HG03039 (cell line): Measurements from ENCODE around the gene WDR93.

ENCODE experiments used
- ATAC-seq: cut with Tn5 transposase; IDR thresholded peaks from one replicate; pipeline ENCODE4 v1.9.1; 2021; ENCODE audit warnings: mild to moderate bottlenecking, moderate library complexity; ENCODE audit not compliant: unreplicated experiment

WDR93 gene

DNA sequence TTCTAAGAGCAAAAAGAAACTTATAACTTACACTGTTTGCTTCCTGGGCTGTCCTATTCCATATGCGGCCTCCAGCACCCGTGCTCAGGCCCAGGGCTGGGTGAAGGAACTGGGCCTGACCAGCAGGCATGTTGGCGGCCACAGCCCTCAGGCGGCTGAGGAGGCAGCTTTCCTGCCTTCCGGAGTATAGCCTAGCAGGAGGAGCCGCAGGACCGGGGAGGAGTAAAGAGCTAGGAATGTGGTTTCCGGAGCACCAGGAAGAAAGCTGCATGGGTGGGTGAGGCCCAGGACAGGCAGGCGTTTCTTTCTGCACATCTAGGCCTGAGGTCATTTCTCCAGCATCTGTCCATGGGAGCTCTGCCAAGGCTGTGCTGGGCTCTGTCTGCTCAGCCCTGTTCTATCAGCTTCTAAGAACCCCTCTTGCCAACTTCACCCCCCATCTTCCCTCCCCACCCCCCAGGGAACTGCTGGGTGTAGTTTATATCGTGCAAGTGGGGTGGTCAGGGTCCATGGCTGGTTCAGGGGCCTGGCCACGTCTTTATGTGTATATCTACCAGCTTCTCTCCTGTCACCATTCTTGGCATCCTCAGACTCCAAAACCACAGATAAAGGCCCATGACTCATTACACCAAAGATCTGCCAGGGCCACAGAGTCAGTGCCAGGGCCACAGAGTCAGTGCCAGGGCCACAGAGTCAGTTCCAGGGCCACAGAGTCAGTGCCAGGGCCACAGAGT, 27.6 kb upstream of the WDR93 start:
- ATAC-seq, result no peak

- ATAC-seq, result no peak
Observed at GRCh38 chr15:89664441-89665350, 25.9 kb upstream of the WDR93 start.

DNA sequence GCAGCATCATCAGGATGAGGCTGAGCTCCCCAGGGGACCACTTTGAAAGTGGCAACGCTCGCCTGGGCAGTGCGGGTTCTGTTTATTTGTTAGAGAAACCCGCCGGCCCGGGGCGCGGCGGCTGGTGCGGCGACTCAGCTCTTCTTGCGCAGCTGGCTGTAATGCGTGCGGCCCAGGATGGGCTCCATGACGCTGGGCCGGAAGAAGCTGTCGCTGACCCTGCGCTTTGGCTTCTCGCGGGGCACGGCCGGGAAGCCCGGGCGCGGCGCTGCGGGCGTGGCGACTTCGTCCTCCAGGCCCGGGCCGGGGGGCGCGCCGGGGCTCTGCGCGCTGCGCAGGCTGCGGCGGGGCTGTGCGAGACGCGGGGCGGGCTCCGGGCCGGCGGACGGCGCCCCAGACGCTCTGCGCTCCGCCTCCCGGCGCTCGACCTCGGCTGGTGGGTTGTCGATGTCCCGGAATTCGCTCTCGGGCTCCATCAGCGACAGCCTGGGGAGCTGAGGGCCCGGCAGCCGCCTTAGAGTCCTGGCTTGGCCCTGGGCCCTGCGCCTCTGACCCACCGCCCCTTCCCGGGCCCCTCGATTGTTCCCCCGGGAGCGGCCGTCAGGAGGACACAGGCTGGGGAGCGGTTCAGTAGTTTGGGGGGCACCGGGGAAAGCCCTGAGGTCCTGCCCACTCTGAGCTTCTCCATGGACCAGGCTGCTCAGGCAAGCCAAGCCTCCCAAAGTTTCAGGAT, 25.0 kb upstream of the WDR93 start:
- ATAC-seq, result no peak

DNA sequence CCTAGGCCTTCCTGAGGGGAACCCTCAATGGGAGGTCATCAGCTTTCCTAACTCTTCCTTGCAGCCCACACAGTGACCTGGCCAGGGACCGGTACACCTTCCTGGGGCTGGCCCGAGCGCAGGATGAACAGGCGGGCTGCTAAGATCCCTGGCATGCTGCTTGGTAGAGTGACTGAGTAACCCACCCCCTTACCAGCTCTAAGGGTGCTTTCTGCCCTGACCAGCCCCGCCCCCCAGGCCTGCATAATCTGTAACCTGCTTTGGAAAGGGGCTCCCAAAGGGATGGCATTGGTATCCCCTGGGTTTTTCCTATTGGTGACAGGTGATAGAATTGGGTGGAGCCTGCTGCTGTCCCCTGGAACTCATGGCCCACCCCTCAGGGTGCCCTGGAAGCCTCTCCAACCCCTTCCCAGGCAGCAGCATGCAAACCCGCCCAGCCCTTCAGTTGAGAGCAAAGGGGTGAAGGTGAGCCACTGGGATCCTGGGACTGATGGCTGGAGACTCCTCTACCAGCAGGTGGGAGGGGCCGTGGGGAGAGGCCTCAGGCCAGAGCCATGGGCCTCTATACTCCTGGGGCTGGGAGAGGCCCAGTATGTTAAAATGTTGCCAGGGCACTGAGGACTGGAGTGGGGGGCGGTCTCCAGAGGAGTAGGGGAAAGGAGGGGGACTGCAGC, 24.3 kb upstream of the WDR93 start:
- ATAC-seq, result no peak

DNA sequence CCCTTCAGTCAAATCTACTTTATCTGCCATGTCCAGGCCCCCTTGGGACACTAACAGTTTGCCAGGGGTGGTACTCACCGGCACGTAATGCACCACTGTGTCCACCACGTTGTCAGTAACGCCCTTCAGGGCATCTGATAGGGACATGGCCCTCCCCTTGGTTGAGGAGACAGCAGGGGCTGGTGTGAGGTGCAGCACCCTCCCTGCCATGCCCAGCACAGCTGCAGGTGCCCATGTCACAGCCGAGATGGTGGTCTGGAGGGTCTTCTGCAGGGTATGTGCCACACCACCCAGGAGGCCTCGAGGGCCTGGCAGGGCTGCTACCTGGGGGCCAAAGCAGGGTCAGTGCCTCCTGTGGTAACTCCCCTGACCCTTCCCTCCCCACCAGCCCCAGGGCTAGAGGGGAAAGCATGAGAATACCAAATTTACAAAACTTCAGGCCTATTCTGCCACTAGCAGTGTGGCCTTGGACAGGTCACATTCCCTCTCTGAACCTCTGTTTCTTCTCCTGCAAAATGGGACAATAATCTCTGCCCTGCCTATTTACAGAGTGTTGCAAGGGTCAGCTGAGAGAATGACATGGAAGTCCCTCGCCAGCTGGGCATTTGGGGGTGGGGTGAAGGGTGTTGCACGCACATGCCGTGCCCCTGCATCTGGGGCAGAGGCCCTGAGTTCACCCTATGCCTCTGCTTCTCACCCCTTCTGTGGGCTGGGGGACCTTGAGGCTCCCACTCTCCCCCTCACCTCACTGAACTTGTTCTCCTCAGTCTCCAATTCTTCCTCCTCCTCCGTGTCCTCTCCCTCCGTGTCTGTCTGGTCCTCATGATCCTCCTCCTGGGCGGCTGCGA, 23.5 kb upstream of the WDR93 start:
- ATAC-seq, result no peak

DNA sequence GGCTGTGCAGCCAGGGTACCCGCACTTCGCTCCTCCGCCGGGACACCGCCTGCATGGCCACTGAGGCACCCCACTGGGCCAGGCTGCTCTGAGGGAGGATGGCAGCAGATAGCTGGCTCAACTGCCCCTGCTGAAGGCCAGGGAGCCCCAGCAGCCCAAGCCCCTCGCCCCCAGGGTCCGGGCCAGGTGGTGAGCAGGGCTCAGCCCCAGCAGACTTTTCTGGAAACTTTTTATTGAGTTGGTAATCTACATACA, 23.0 kb upstream of the WDR93 start:
- no peak for ATAC-seq

DNA sequence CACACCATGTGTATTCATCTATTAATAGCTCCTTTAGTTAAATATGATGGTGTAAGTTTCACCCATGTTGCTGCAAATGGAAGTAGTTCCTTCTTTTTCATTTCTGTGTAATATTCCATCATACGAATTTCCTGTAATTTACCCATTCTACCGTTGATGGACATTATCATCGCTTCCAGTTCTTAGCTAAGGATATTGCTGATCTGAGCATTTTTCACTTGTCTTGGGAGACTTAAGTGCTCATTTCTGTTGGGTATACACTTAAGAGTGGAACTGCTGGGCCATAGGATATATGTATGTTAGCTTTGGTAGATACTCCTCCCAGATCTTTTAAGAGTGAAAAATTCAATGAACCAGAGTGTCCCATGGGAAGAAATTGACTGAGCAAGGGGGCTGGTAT, 22.4 kb upstream of the WDR93 start:
- ATAC-seq, result no peak

DNA sequence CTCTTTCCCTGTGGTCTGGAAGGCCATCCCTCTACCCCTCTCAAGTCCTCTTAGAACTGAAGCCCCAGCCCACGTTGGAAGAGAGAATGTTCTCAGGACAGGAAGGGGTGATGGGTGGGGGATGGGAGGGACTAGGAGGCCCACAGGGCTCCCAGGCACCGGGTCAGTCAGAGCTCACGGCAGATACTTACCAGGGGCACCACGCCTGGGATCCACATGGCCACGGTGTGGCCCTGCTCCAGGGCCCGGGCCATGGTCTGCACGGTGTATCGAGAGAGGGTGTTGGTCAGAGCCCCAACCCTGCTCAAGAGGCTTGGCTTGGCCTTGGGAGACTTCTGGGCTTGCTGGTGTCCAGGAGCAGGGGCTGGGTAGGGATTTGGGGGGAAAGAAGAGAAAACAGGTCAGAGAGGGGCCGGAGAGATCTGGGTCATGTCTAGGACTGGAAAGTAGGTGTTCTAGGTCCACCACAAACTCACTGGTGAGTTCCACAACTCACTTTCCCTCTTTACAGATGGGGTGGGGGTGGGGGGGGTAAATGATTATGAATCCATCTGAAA, 21.2 kb upstream of the WDR93 start:
- no peak for ATAC-seq

DNA sequence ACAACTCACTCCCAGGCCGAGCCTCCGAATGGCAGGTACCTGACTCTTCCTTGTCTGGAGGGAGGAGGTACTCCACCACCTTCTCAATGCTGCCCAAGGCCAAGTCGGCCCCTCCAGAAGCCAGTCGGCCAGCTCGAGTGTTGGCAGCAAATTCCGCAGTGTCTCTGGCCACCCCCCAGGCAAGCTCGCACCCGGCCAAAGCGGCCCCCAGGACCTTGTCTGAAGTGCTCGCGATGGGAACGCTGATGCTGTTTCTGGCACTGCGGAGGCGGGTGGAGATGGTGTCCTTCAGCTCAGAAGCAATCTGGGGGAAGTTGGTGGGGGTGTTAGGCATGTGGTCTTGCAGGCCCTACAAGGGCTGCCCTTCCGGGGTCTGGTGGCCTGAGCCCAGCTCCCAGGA, 20.7 kb upstream of the WDR93 start:
- ATAC-seq, result no peak

DNA sequence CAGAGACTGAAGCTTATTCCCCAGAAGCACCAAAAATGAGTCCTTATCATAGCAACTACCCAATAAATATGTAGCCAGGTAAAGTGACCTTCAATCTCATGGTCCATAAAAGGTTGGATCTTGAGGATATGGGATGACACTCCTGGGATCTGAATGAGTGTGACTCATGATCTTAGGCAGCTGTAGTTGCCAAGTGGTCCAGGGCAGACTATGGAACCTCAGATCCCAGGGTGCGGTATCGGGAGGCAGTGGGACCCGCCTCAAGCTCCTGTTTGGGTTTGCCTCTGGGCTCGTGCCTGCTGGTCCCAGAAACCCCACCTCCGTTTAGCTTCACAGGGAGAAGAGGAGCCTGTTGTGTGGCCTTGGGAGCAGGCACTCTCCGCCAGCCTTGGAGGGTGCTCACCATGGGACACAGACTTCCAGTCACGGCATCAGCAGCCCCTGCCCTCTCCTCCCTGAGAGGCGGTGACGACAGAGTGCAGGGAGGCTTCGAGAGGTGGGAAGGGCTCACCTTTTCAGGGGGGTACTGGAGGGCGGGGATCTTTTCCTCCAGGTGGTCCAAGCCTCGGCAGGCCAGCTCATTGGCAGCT, 19.5 kb upstream of the WDR93 start:
- ATAC-seq, result no peak

DNA sequence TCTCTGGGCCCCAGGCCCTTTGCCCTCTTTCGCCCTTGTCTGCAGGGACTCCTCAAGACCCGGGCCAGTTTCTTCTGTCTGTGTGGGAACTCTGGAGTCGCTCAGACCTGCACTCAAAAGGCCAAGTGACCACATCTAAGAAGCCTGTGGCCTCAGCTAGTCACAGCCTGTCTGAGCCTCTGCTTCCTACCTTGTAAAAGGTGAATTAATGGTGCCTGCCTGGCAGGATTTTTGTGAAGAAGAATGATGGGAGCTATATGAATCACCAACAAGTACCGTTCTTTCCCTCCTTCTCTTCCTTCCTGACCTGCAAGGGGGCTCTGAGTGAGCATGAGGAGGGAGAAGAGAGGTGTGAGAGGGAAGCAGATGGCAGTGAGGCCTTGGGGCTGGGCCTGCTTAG, 18.9 kb upstream of the WDR93 start:
- no peak for ATAC-seq

DNA sequence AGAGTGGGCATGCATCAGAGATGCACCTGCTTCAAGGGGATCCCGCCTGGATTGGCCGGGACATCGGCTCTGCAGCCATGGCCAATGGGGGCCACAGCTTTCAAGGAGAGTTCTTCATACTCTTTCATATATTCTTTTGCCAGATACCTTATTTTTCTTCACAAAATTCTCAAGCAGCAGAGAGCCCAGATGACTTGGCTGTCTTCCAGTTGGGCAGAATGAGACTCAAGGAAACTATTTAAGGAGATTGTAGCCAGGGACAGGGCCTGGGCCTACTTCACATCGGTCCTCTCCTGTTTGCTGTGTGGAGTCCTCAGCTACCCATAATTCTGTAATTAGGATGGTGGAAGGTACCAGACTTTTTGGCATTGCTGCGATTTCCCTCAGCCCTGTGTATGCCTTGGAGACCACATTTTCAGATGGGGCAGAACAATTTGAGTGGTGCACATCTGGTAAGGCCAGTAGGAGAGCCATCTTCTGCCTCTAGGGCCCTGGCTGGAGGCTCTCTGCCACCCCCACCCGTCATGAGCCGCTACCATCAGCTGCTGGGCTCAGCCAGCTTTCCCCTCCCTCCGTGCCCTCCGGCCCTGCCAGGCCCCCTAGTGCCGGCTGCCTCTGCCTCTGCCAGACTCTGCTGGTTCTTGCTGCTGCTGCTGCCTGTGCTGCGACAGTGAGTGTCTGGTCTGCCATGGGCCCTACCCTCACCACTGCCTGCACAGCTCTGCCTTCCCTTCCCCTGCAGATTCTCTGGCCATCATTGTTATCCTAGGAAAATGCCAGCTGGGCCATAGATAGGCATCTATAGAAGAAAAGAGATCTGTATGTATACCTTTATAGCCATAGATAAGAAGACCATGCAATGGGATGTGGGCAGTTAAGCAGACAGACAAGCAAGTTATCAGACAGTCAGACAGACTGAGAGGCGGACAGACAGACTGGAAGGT, 18.1 kb upstream of the WDR93 start:
- no peak for ATAC-seq

DNA sequence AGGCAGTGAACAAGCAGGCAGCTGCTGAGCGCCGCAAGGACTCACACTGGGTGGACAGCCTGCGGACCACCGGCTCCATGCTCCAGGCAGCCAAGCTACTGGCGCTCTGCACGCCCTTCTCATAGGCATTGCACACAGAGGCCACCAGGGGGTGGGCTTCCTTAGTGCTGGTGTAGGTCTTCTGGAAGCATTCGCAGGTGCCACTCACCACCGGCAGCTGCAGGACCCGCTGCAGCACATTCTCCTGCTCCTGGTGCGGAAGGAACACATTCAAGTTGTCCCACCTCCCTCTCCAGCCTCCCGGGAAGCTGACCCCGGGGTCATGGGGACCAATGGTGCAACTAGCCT, 17.5 kb upstream of the WDR93 start:
- no peak for ATAC-seq

GRCh38 chr15:89674526-89674925, 16.1 kb upstream of the WDR93 start:
- no peak for ATAC-seq

GRCh38 chr15:89675606-89676005, 15.0 kb upstream of the WDR93 start:
- ATAC-seq, result no peak

GRCh38 chr15:89677381-89677780, 13.2 kb upstream of the WDR93 start:
- no peak for ATAC-seq

- no peak for ATAC-seq
Observed at GRCh38 chr15:89679212-89679611, 11.4 kb upstream of the WDR93 start, which contains the start of gene PLIN1. Gene PLIN1 (minus strand): TSS chr15:89679367. CDS start chr15:89677489, 1,878 bp downstream.

GRCh38 chr15:89680282-89680873, 10.2 kb upstream of the WDR93 start:
- no peak for ATAC-seq
